H1 (cell line): Measurements from ENCODE around the gene DYSF. TPM values are rescaled to one million over a fixed set of nuclear protein-coding genes. Genes with fewer than 3 reads are reported as not detected.
A peak's percentile ranks its signal among the peaks of the same experiment; 100 is the strongest.

ENCODE experiments used
- CTCF ChIA-PET: fragments of 300-600 bp; sonication (Branson Sonifier 250); formaldehyde crosslinking; loops from one replicate; lab custom pipeline; 2021; ENCODE audit not compliant: partially characterized antibody; lab: Charles Lee
- POLR2A ChIA-PET: fragments of 300-600 bp; sonication (Branson Sonifier 250); formaldehyde crosslinking; loops from one replicate; lab custom pipeline; 2021; ENCODE audit warnings: inconsistent platforms; ENCODE audit not compliant: partially characterized antibody; lab: Charles Lee
- DNase-seq, 2 experiments: peaks; one replicate each; pipeline versions ENCODE4 v3.0.0 to v3.0.0-alpha.2; 2010 to 2022; ENCODE audit warnings: low spot score in 2 of 2, low read depth in 1 of 2, mixed read lengths in 1 of 2
- FAIRE-seq: peaks from 2 replicates; lab custom pipeline; 2011; peaks lifted over from hg19 to GRCh38; lab: Jason Lieb, UNC
- H2AFZ ChIP-seq: 2 replicates; pipeline ENCODE4 v1.8.1; 2012; ENCODE audit warnings: low read length, inconsistent platforms
- H2AK5ac ChIP-seq: 2 replicates; pipeline ENCODE4 v1.6.1; 2013; ENCODE audit warnings: low read depth, low read length
- H2BK120ac ChIP-seq: replicated peaks from 2 replicates; pipeline ENCODE3; 2013; ENCODE audit warnings: low read depth, low read length, inconsistent platforms
- H2BK12ac ChIP-seq: 2 replicates; pipeline ENCODE4 v1.6.1; 2013; ENCODE audit warnings: low read depth, low read length
- H2BK15ac ChIP-seq: 2 replicates; pipeline ENCODE4 v1.6.1; 2013; ENCODE audit warnings: low read length
- H2BK20ac ChIP-seq: 2 replicates; pipeline ENCODE4 v1.6.1; 2013; ENCODE audit warnings: low read length
- H2BK5ac ChIP-seq: 2 replicates; pipeline ENCODE4 v1.6.1; 2013; ENCODE audit warnings: low read depth, low read length
- H3K14ac ChIP-seq: 2 replicates; pipeline ENCODE4 v1.6.1; 2013; ENCODE audit warnings: inconsistent platforms; ENCODE audit not compliant: insufficient read length
- H3K18ac ChIP-seq: 2 replicates; pipeline ENCODE4 v1.6.1; 2013; ENCODE audit warnings: low read length; ENCODE audit errors: extremely low read depth
- H3K23ac ChIP-seq: 2 replicates; pipeline ENCODE4 v1.6.1; 2013; ENCODE audit warnings: inconsistent platforms; ENCODE audit not compliant: insufficient read length
- H3K23me2 ChIP-seq: 2 replicates; pipeline ENCODE4 v1.6.1; 2013; ENCODE audit warnings: low read depth, low read length
- H3K27ac ChIP-seq: 2 replicates; pipeline ENCODE4 v1.6.1; 2011; ENCODE audit warnings: low read depth, low read length, inconsistent platforms
- H3K27me3 ChIP-seq, 4 experiments: replicated peaks in 1 of 4; 1 replicate in 1 of 4; 2 replicates in 3 of 4; pipeline versions ENCODE4 v1.6.1 to v1.8.1; 2011 to 2013; ENCODE audit warnings: low read length in 3 of 4, mild to moderate bottlenecking in 3 of 4, inconsistent platforms in 2 of 4, mixed read lengths in 2 of 4, moderate library complexity in 1 of 4; ENCODE audit not compliant: control insufficient read depth in 3 of 4, insufficient read depth in 3 of 4; ENCODE audit errors: extremely low read depth in 1 of 4
- H3K36me3 ChIP-seq, 4 experiments: 2 replicates each; pipeline versions ENCODE4 v1.6.1 to v1.8.1; 2011 to 2013; ENCODE audit warnings: mild to moderate bottlenecking in 4 of 4, low read length in 3 of 4, moderate library complexity in 2 of 4, control low read depth in 1 of 4, inconsistent platforms in 1 of 4; ENCODE audit not compliant: insufficient read depth in 4 of 4, control insufficient read depth in 2 of 4
- H3K4ac ChIP-seq: replicated peaks from 2 replicates; pipeline ENCODE3; 2013; ENCODE audit warnings: low read length, low read depth, mixed read lengths, inconsistent platforms; ENCODE audit not compliant: insufficient read length
- H3K4me1 ChIP-seq, 4 experiments: replicated peaks in 1 of 4; 1 replicate in 1 of 4; 2 replicates in 3 of 4; pipeline versions ENCODE4 v1.6.1 to v1.8.1; 2011 to 2013; ENCODE audit warnings: low read length in 3 of 4, inconsistent platforms in 2 of 4, mixed read lengths in 1 of 4; ENCODE audit not compliant: insufficient read depth in 4 of 4, control insufficient read depth in 3 of 4
- H3K4me2 ChIP-seq, 2 experiments: 2 replicates each; pipeline versions ENCODE4 v1.6.1 to v1.8.1; 2011 to 2013; ENCODE audit warnings: low read depth in 2 of 2, low read length in 2 of 2, control low read depth in 1 of 2, inconsistent platforms in 1 of 2, mild to moderate bottlenecking in 1 of 2; ENCODE audit not compliant: insufficient read depth in 1 of 2
- H3K4me3 ChIP-seq, 4 experiments: fragments of 200-600, 300-600 bp in 1 of 4; sonication (generic), shearing (Covaris generic), sonication (Bioruptor Twin) in 1 of 4; 2 replicates each; pipeline versions ENCODE4 v1.5.1 to v1.8.1; 2011 to 2016; ENCODE audit warnings: low read length in 4 of 4, low read depth in 3 of 4, control low read depth in 2 of 4, inconsistent platforms in 2 of 4, mild to moderate bottlenecking in 2 of 4, mixed read lengths in 1 of 4, moderate library complexity in 1 of 4; ENCODE audit not compliant: insufficient read depth in 2 of 4; ENCODE audit errors: extremely low read depth in 1 of 4
- H3K56ac ChIP-seq: replicated peaks from 2 replicates; pipeline ENCODE3; 2013; ENCODE audit warnings: low read depth, mild to moderate bottlenecking, mixed read lengths, low read length, inconsistent platforms; ENCODE audit not compliant: insufficient read length
- H3K79me1 ChIP-seq: 2 replicates; pipeline ENCODE4 v1.6.1; 2013; ENCODE audit warnings: low read depth, low read length, control low read depth
- H3K79me2 ChIP-seq, 2 experiments: 2 replicates each; pipeline versions ENCODE4 v1.6.1 to v1.8.1; 2012 to 2013; ENCODE audit warnings: low read length in 2 of 2, mild to moderate bottlenecking in 2 of 2, inconsistent platforms in 1 of 2; ENCODE audit not compliant: insufficient read depth in 2 of 2, control insufficient read depth in 1 of 2
- H3K9ac ChIP-seq, 4 experiments: replicated peaks in 1 of 4; 1 replicate in 1 of 4; 2 replicates in 3 of 4; pipeline versions ENCODE4 v1.6.1 to v1.8.1; 2011 to 2013; ENCODE audit warnings: low read depth in 3 of 4, low read length in 3 of 4, control low read depth in 2 of 4, mild to moderate bottlenecking in 2 of 4, moderate library complexity in 2 of 4, inconsistent platforms in 1 of 4; ENCODE audit errors: extremely low read depth in 1 of 4
- H3K9me3 ChIP-seq, 2 experiments: 2 replicates each; pipeline versions ENCODE4 v1.6.1 to v1.8.1; 2012 to 2013; ENCODE audit warnings: mild to moderate bottlenecking in 2 of 2, moderate library complexity in 2 of 2, control low read depth in 1 of 2, inconsistent platforms in 1 of 2, low read depth in 1 of 2, low read length in 1 of 2, mixed read lengths in 1 of 2; ENCODE audit not compliant: insufficient read depth in 2 of 2
- H4K20me1 ChIP-seq, 2 experiments: replicated peaks in 1 of 2; 2 replicates each; pipeline versions ENCODE3 to v1.8.1; 2011 to 2013; ENCODE audit warnings: inconsistent platforms in 2 of 2, low read length in 2 of 2, mild to moderate bottlenecking in 1 of 2; ENCODE audit not compliant: insufficient read depth in 2 of 2, control insufficient read depth in 1 of 2
- H4K5ac ChIP-seq: 2 replicates; pipeline ENCODE4 v1.6.1; 2013; ENCODE audit warnings: low read length, low read depth, mixed read lengths, inconsistent platforms; ENCODE audit not compliant: insufficient read length
- H4K8ac ChIP-seq: 2 replicates; pipeline ENCODE4 v1.8.0; 2013; ENCODE audit warnings: mild to moderate bottlenecking, moderate library complexity, low read length, inconsistent platforms; ENCODE audit not compliant: insufficient read depth; ENCODE audit errors: extremely low read depth
- H4K91ac ChIP-seq: replicated peaks from 2 replicates; pipeline ENCODE3; 2013; ENCODE audit warnings: low read length, mixed read lengths, inconsistent platforms; ENCODE audit not compliant: insufficient read length
- ASH2L ChIP-seq: fragments of 200-600, 300-600 bp; sonication (generic); IDR thresholded peaks from one replicate; pipeline ENCODE4 v1.7.1; 2017; ENCODE audit warnings: low read length
- BCL11A ChIP-seq, 2 experiments: IDR thresholded peaks; one replicate each; pipeline ENCODE4 v1.6.1; 2011; ENCODE audit warnings: low read depth in 2 of 2, low read length in 2 of 2, mild to moderate bottlenecking in 2 of 2
- CBX5 ChIP-seq: fragments of 300-800, 300-1000 bp; sonication (generic); IDR thresholded peaks from 2 replicates; pipeline ENCODE4 v1.7.1; 2016; ENCODE audit warnings: antibody characterized with exemption, low read length, low read depth
- EGR1 ChIP-seq: IDR thresholded peaks from 2 replicates; pipeline ENCODE4 v1.6.1; 2011; ENCODE audit warnings: low read depth, low read length, borderline replicate concordance
- EP300 ChIP-seq, 2 experiments: IDR thresholded peaks; 1 replicate in 1 of 2; 2 replicates in 1 of 2; pipeline ENCODE4 v1.6.1; 2011 to 2012; ENCODE audit warnings: low read depth in 2 of 2, low read length in 2 of 2, mild to moderate bottlenecking in 2 of 2, borderline replicate concordance in 1 of 2, inconsistent platforms in 1 of 2, moderate library complexity in 1 of 2
- KDM4A ChIP-seq: IDR thresholded peaks from one replicate; pipeline ENCODE4 v1.7.1; 2012; ENCODE audit warnings: low read depth, mild to moderate bottlenecking, moderate library complexity, low read length, inconsistent platforms; ENCODE audit not compliant: severe bottlenecking
- NRF1 ChIP-seq: IDR thresholded peaks from 2 replicates; pipeline ENCODE4 v1.6.1; 2011; ENCODE audit warnings: mild to moderate bottlenecking, low read depth, low read length, improper control_type of control experiment
- RFX5 ChIP-seq: IDR thresholded peaks from 2 replicates; pipeline ENCODE4 v1.6.1; 2011; ENCODE audit warnings: low read depth, low read length, improper control_type of control experiment, borderline replicate concordance
- SIX5 ChIP-seq: IDR thresholded peaks from 2 replicates; pipeline ENCODE4 v1.6.1; 2011; ENCODE audit warnings: mild to moderate bottlenecking, low read depth, low read length
- SP1 ChIP-seq: IDR thresholded peaks from 2 replicates; pipeline ENCODE4 v1.6.1; 2011; ENCODE audit warnings: low read depth, low read length
- SP2 ChIP-seq: IDR thresholded peaks from 2 replicates; pipeline ENCODE4 v1.6.1; 2012; ENCODE audit warnings: mild to moderate bottlenecking, low read length, inconsistent platforms
- TBP ChIP-seq: IDR thresholded peaks from 2 replicates; pipeline ENCODE4 v1.6.1; 2011; ENCODE audit warnings: low read depth, low read length, improper control_type of control experiment
- WGBS, 2 experiments: shearing (Covaris generic) in 1 of 2; methylation state at CpG; one replicate each; pipeline versions ENCODE4 v1.1.6 to v1.1.7; 2013 to 2015; ENCODE audit warnings: low lambda C conversion rate in 2 of 2, mixed read lengths in 2 of 2, inconsistent platforms in 1 of 2, low coverage in 1 of 2, missing lambda C conversion rate in 1 of 2; ENCODE audit not compliant: insufficient replicate concordance in 2 of 2, insufficient coverage in 1 of 2, insufficient read length in 1 of 2; ENCODE audit errors: extremely low coverage in 1 of 2, missing lambda C conversion rate in 1 of 2; 5-methylcytosine and 5-hydroxymethylcytosine counted together
- polyA plus RNA-seq, 7 experiments: library from polyadenylated mRNA; depleted of rRNA in 3 of 7; stranded (reverse) in 5 of 7; unstranded in 2 of 7; fragments of >200 nt in 5 of 7; fragments of 200-250 nt in 2 of 7; gene quantifications; 1 replicate in 5 of 7; 2 replicates in 1 of 7; 4 replicates in 1 of 7; pipeline versions ENCODE4 v1.2.1 to v1.2.3, GENCODE V29; 2011 to 2013; ENCODE audit warnings: missing spikeins in 2 of 7, mixed read lengths in 2 of 7
- total RNA-seq: library from RNA; stranded (reverse); fragmentation: NEBNext Ultra II Directional; extraction: Animal tissue kit (Norgen Biotek cat#: 25700); gene quantifications from 2 replicates; pipeline ENCODE4 v1.2.1, GENCODE V29; 2021
- TF ChIP-seq, protein P1 (sequence below): IDR thresholded peaks from 2 replicates; pipeline ENCODE4 v1.6.1; 2012; ENCODE audit warnings: inconsistent platforms

Gene DYSF
- total and polyA plus RNA-seq, 2 of the 8 experiments (the other 6 are each of a cell fraction or from before 2014, with no cell fraction given) = 5.8 to 7.1 TPM

DNA sequence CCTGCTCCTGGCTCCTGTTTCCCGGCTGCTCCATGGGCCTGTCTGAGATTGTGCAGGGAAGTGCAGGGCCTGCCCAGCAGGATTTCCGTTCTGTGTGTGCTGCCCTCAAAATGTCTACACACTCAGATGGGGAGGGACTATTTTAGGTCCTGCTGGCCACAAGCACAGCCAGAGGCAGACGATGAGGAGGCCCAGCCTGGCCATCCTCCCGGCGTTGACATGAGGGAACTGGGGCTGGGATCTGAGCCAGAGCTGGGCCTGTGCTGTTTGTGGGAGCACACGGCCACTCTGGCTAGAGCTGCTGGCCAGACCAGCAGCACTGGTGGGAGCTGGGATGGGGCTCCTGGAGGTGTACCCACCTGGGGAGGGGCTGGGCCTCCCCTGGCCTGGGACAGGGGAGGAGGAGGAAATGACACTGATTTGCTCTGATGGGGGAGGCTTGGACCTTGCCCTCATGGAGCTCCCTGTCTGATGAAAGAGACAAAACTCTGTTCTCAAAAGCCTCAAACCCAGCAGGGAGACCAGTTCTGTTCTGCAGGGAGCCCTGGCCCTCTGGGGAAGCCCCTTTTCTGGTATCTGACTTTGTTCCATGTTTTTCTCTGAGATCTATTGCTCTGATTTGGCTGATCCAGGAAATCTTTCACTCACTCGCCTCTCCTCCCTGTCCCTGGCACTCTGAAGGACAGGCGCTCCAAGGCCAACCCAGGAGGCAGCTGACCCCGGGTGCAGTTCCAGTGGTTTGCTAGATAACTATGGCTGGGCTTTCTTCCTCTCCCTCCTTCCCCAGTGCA, 161.8 kb downstream of the DYSF start:
- no peak overlapping the region for H4K5ac ChIP-seq
- peak in 1 of 2 experiments; percentile 38 for DNase-seq
- H2AK5ac ChIP-seq = no peak overlapping the region
- H2BK20ac ChIP-seq = no peak overlapping the region
- ChIA-PET CTCF (interaction anchor here (0.8 to 1.3 kb wide), 4 partner anchors 11 to 74 kb away, joined by 3 to 4 read pairs (median 3); no protein-coding TSS in a partner anchor), POLR2A (interaction anchor here (1.2 kb wide), 1 partner anchor 14 kb away, joined by 3 read pairs; no protein-coding TSS in a partner anchor)
- H3K18ac ChIP-seq = no peak overlapping the region
- no peak overlapping the region for H3K56ac ChIP-seq
- no peaks in the 10 kb centered on the region for H3K4me1 ChIP-seq
- H2BK12ac ChIP-seq = no peak overlapping the region
- H4K91ac ChIP-seq = no peak overlapping the region
- H2BK15ac ChIP-seq = no peak overlapping the region
- FAIRE-seq = no peak
- no peak overlapping the region; the same call in 1 of the 2 replicates for H4K8ac ChIP-seq
- no peak overlapping the region for H2BK5ac ChIP-seq
- H3K9ac ChIP-seq = no peak overlapping the region
- H3K4ac ChIP-seq = no peak overlapping the region
- 75% methylated on average over 9 of the region's 9 CpGs; no CpG with 5 or more reads in 1 of the 2 experiments for WGBS, 2 experiments
- no peaks in the 10 kb centered on the region for H3K9me3 ChIP-seq
- H3K4me2 ChIP-seq = no peak overlapping the region
- H2BK120ac ChIP-seq = no peak overlapping the region
- H3K27ac ChIP-seq = no peak overlapping the region
- H2AFZ ChIP-seq = no peak overlapping the region
- no peak overlapping the region for H3K14ac ChIP-seq
- peaks cover 0 to 4% of the 10 kb centered on the region in 2 experiments for H4K20me1 ChIP-seq
- peaks cover 13% of the 10 kb centered on the region; the same call in 1 of the 2 replicates for H3K23me2 ChIP-seq
- no peaks in the 10 kb centered on the region for H3K79me2 ChIP-seq
- no peak overlapping the region for H3K23ac ChIP-seq
- H3K79me1 ChIP-seq = no peaks in the 10 kb centered on the region
- no peaks in the 10 kb centered on the region for H3K36me3 ChIP-seq
- no peak overlapping the region for H3K4me3 ChIP-seq
- no peaks in the 10 kb centered on the region; a peak in 1 of 7 replicates for H3K27me3 ChIP-seq
- TF ChIP-seq TBP (no peak), SP2 (no peak), KDM4A (no peak), ASH2L (no peak), SP1 (no peak), SIX5 (no peak), CBX5 (no peak), NRF1 (no peak), BCL11A (IDR thresholded peaks at IDR 0.05; ENCODE audit: low read depth in 2 of 2, low read length in 2 of 2) (no peak), EGR1 (no peak), RFX5 (no peak), EP300 (IDR thresholded peaks at IDR 0.05; ENCODE audit: borderline replicate concordance in 1 of 2, low read depth in 2 of 2, low read length in 2 of 2) (no peak)
- TF ChIP-seq, protein P1, sequence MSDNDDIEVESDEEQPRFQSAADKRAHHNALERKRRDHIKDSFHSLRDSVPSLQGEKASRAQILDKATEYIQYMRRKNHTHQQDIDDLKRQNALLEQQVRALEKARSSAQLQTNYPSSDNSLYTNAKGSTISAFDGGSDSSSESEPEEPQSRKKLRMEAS = no peak
